Measurements from ENCODE around the gene TOP2B. TPM values are rescaled to one million over a fixed set of nuclear protein-coding genes. Genes with fewer than 3 reads are reported as not detected.

TOP2B gene
- total RNA-seq, 1 experiment from 2014 or later, result 181 TPM

DNA sequence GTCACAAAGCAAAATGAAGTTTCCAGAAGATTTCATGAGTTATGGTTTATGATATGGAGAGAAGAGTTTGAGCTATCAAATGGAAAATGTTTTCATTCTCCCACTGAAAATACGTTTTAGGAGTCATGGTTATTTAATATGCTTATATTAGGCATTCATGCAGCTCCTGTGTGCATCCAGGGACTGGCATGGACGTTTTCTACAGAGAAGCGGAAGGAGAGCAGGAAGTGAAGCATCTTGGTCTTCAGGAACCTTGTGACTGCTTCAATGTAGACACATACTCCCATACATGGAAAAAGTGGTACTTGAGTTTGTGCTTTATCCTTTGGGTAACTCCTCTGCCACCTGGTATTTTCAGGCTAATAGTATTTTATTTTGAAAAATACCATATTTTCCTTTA lies 43.3 kb upstream of the TOP2B start:
- no peak overlapping the region for H4K8ac ChIP-seq (replicated peaks; ENCODE audit: insufficient read length, low read depth, low read length)

More for the DNA sequence above, 43.3 kb upstream of the TOP2B start:
- H3K27me3 ChIP-seq (ENCODE audit: insufficient read depth, low read length), result no peaks in the 10 kb centered on the region
- no peak overlapping the region for H2BK20ac ChIP-seq (ENCODE audit: low read depth, low read length, poor library complexity, severe bottlenecking)
- no peak overlapping the region for H4K5ac ChIP-seq (ENCODE audit: insufficient read length, low read depth, low read length)
- H3K27me3 Mint-ChIP-seq (ENCODE audit: low read depth), result no peaks in the 10 kb centered on the region
- DNase-seq, result no peak
- no peaks in the 10 kb centered on the region for H3K9me3 Mint-ChIP-seq
- TF ChIP-seq, protein P1, sequence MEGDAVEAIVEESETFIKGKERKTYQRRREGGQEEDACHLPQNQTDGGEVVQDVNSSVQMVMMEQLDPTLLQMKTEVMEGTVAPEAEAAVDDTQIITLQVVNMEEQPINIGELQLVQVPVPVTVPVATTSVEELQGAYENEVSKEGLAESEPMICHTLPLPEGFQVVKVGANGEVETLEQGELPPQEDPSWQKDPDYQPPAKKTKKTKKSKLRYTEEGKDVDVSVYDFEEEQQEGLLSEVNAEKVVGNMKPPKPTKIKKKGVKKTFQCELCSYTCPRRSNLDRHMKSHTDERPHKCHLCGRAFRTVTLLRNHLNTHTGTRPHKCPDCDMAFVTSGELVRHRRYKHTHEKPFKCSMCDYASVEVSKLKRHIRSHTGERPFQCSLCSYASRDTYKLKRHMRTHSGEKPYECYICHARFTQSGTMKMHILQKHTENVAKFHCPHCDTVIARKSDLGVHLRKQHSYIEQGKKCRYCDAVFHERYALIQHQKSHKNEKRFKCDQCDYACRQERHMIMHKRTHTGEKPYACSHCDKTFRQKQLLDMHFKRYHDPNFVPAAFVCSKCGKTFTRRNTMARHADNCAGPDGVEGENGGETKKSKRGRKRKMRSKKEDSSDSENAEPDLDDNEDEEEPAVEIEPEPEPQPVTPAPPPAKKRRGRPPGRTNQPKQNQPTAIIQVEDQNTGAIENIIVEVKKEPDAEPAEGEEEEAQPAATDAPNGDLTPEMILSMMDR (conservative IDR thresholded peaks at IDR 0.05), result no peak
- no peak overlapping the region for H3K9ac ChIP-seq (ENCODE audit: extremely low read depth, insufficient read length, low read length)
- no peak overlapping the region for H3K14ac ChIP-seq (ENCODE audit: insufficient read depth, low read length)
- no peaks in the 10 kb centered on the region for H3K9me3 ChIP-seq (ENCODE audit: control insufficient read depth, low read depth, low read length)
- H2BK5ac ChIP-seq (ENCODE audit: insufficient read length, low read length), result no peak overlapping the region
- no peaks in the 10 kb centered on the region for H3K4me1 ChIP-seq (ENCODE audit: insufficient read depth, low read length)
- H2AK5ac ChIP-seq (ENCODE audit: insufficient read length, low read length), result no peak overlapping the region
- H3K56ac ChIP-seq (ENCODE audit: insufficient read length, low read depth, low read length), result no peak overlapping the region
- H2BK120ac ChIP-seq (ENCODE audit: low read depth, low read length, poor library complexity, severe bottlenecking), result no peak overlapping the region
- no peaks in the 10 kb centered on the region for H3K23me2 ChIP-seq (ENCODE audit: insufficient read length, low read depth, low read length, poor library complexity, severe bottlenecking)
- H2BK15ac ChIP-seq (ENCODE audit: low read depth, low read length), result no peak overlapping the region
- no peaks in the 10 kb centered on the region for H3K4me1 Mint-ChIP-seq
- H3T11ph ChIP-seq (ENCODE audit: low read length), result no peak overlapping the region
- H3K27ac Mint-ChIP-seq, result no peak overlapping the region
- WGBS (ENCODE audit: extremely low coverage, insufficient read length, low lambda C conversion rate), result no CpG with 5 or more reads among the region's 3 CpGs
- H4K20me1 ChIP-seq (ENCODE audit: control insufficient read depth, insufficient read depth, insufficient read length), result no peaks in the 10 kb centered on the region
- no peak overlapping the region for H4K91ac ChIP-seq (ENCODE audit: insufficient read length, low read depth, low read length)
- no peak overlapping the region for H2BK12ac ChIP-seq (ENCODE audit: insufficient read length, low read depth, low read length)
- no peak overlapping the region for H3K4ac ChIP-seq (ENCODE audit: low read depth, low read length)
- no peaks in the 10 kb centered on the region for H3K79me1 ChIP-seq (ENCODE audit: insufficient read depth, low read depth, low read length, poor library complexity, severe bottlenecking)
- H3K4me3 Mint-ChIP-seq, result no peak overlapping the region
- H3K79me2 ChIP-seq (ENCODE audit: insufficient read depth, low read length), result no peaks in the 10 kb centered on the region
- no peak overlapping the region for H3K4me2 ChIP-seq (ENCODE audit: insufficient read depth, insufficient read length, low read length)
- H3K18ac ChIP-seq (ENCODE audit: insufficient read length, low read depth, low read length), result no peak overlapping the region
- no peak overlapping the region for H3K27ac ChIP-seq (ENCODE audit: insufficient read length, low read depth, low read length)
- no peak overlapping the region for H3K23ac ChIP-seq (ENCODE audit: insufficient read length, low read depth, low read length)
- H2AFZ ChIP-seq (ENCODE audit: low read length), result no peak overlapping the region
- no peaks in the 10 kb centered on the region for H3K36me3 Mint-ChIP-seq (ENCODE audit: insufficient read depth in 1 of 3, low read depth in 3 of 3)
